Hepatocyte (in vitro differentiated cells): ENCODE data around the gene GRK3.
"Not testable (repeated sequence)": the region's sequence is repeated elsewhere in the genome, so short reads cannot be mapped to it uniquely, and the experiment has no call there.

Experiments used
- EZH2 ChIP-seq: fragments of 200-600 bp; sonication (generic); IDR thresholded peaks from 2 replicates; pipeline ENCODE4 v1.6.1; 2016; ENCODE audit warnings: antibody characterized with exemption, mild to moderate bottlenecking, borderline replicate concordance
- EZH2phosphoT487 ChIP-seq: fragments of 200-600 bp; sonication (generic); IDR thresholded peaks from one replicate; pipeline ENCODE4 v1.6.1; 2018; ENCODE audit warnings: antibody characterized with exemption, mild to moderate bottlenecking, low read depth, moderate library complexity; ENCODE audit not compliant: unreplicated experiment, severe bottlenecking
- TF ChIP-seq, protein P1 (sequence below): fragments of 200-600 bp; sonication (generic); IDR thresholded peaks from 2 replicates; pipeline ENCODE4 v1.5.1; 2016; ENCODE audit warnings: antibody characterized with exemption, mild to moderate bottlenecking; ENCODE audit not compliant: poor library complexity

DNA sequence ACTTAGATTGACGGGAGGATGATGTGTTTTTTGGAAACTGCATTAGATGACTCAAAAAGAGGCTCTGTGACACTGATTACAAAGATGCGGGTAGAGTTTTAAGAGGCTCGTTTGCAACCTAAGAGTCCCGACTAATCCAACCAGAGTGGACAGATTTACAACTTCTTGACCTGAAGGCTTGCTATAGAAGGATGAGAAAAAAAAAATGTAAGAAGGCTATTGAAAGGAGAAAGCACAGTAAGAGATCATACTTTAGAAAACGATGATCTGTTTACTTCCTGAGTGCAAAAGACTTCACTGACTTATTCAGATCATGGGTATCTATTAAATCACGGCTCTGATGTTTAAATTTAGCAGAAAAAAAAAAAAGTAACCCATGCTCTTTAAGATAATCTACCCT is 17.0 kb downstream of the GRK3 start:
- TF ChIP-seq, protein P1, sequence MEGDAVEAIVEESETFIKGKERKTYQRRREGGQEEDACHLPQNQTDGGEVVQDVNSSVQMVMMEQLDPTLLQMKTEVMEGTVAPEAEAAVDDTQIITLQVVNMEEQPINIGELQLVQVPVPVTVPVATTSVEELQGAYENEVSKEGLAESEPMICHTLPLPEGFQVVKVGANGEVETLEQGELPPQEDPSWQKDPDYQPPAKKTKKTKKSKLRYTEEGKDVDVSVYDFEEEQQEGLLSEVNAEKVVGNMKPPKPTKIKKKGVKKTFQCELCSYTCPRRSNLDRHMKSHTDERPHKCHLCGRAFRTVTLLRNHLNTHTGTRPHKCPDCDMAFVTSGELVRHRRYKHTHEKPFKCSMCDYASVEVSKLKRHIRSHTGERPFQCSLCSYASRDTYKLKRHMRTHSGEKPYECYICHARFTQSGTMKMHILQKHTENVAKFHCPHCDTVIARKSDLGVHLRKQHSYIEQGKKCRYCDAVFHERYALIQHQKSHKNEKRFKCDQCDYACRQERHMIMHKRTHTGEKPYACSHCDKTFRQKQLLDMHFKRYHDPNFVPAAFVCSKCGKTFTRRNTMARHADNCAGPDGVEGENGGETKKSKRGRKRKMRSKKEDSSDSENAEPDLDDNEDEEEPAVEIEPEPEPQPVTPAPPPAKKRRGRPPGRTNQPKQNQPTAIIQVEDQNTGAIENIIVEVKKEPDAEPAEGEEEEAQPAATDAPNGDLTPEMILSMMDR = not testable (repeated sequence)
- TF ChIP-seq EZH2, EZH2phosphoT487: not testable (repeated sequence)
